Measurements from ENCODE around the gene EARS2. TPM values are rescaled to one million over a fixed set of nuclear protein-coding genes. Genes with fewer than 3 reads are reported as not detected.

The EARS2 gene
- 21.1 TPM for total RNA-seq
- long read RNA-seq, transcript EARS2-207 (10 exons, 3,840 nt), result minor isoform, 6 of 70 reads
- long read RNA-seq, transcript EARS2-201 (9 exons, 3,961 nt), result major isoform, 27 of 70 reads
- long read RNA-seq, partial matches to known transcripts, result 32 of 70 reads
- long read RNA-seq, other reads (novel, unspliced or antisense), result 2 of 70 reads

DNA sequence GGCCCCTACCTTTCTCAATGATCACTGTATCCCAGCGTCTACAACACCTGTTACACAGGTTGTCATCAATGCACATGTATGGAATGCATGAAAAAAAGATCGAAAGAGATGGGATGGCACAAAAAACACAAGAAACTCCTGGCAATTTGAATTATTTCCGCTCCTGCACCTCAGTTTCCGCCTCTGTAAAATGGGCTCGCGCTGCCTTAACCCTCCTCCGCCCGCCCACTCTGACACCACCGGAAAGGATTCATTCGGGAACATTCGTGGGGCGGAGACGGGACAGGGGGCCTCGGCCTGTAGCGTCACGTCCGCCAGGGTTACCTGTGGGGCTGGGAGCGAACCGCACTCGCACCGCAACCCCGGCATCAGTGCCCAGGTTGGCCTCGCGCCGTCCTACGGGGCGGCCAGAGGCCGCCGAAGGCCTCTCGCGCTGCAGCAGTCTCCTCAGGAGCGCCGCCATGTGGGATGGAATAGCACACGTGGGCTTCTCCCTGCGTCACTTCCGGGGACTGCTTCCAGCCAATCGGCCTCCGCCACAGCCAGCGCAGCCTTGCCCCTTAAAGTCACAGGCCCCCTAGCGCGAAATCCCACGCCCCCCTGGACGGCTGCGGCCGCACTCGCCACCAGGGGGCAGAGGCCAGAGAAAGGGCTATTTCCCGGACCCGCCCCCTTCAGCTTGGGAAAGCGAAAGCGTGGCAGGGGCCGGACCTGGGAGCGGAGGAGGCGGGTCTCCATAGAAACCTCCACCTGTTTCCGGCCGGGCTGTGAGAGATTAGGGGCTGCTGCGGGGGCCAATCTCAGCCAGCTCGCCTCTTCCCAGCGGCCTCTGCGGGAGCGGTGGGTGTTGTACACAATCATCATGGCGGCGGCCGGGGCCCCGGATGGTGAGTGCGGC lies at the start of gene EARS2, which contains the start of gene UBFD1:
Gene EARS2, minus strand, starts transcription at position 470 of the 898 bp plus-strand sequence. Its CDS starts 7 bp downstream, at position 463.
Gene UBFD1, plus strand, starts transcription at position 847 of the 898 bp plus-strand sequence. Its CDS starts 16 bp downstream, at position 863.
- Histone ChIP-seq H3K27me3 (ENCODE audit: low read depth) (no peaks in the 10 kb centered on the region), H3K27ac (replicated peaks) (peak within 1 kb of the TSS; percentile 93), H3K36me3 (peaks cover 40% of the 10 kb centered on the region), H3K4me1 (peaks cover 50% of the 10 kb centered on the region), H3K9me3 (replicated peaks) (no peaks in the 10 kb centered on the region), H3K4me3 (peak within 1 kb of the TSS; percentile 95)
- intact Hi-C loops (cut with micrococcal nuclease), result no loop called here
- TF ChIP-seq, protein P1, sequence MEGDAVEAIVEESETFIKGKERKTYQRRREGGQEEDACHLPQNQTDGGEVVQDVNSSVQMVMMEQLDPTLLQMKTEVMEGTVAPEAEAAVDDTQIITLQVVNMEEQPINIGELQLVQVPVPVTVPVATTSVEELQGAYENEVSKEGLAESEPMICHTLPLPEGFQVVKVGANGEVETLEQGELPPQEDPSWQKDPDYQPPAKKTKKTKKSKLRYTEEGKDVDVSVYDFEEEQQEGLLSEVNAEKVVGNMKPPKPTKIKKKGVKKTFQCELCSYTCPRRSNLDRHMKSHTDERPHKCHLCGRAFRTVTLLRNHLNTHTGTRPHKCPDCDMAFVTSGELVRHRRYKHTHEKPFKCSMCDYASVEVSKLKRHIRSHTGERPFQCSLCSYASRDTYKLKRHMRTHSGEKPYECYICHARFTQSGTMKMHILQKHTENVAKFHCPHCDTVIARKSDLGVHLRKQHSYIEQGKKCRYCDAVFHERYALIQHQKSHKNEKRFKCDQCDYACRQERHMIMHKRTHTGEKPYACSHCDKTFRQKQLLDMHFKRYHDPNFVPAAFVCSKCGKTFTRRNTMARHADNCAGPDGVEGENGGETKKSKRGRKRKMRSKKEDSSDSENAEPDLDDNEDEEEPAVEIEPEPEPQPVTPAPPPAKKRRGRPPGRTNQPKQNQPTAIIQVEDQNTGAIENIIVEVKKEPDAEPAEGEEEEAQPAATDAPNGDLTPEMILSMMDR (IDR thresholded peaks at IDR 0.05; ENCODE audit: borderline replicate concordance), result peak; percentile 98
- peak; percentile 98 for DNase-seq

DNA sequence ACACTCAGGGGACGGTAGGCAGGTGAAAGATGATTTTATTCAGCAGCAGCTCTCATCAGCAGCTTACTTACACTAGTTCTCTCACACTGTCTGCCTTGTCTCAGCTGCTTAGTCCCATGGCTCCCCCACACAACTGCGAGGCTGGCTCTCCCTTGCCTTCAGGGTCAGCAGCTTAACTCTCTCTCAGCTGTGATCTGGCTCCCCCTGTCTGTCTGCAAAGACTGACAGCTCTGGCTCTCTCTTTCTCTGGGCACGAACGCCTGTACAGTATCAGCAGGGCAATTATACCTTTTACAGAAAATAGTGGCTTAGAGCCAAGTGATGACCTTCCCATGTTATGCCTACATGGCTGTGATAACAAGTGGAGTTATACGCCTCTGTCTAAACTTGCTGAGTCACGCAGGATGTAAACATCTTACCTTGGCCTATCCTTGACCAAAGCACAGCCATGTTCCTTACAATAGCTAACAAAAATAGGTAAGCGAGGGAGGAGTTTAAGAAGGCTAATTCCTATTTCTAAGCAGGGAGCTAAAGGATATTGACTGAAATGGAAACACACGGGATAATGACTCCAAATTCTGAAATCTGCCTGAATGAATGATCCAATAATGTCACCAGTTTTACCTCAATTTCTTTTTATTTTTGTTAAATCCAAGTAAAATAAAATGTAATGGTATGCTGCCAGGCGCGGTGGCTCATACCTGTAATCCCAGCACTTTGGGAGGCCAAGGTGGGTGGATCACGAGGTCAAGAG lies 40.0 kb upstream of the EARS2 start:
- Histone ChIP-seq H3K4me3 (peak overlapping the region; percentile 96), H3K27me3 (ENCODE audit: low read depth) (no peaks in the 10 kb centered on the region), H3K27ac (replicated peaks) (peak overlapping the region; percentile 95), H3K9me3 (replicated peaks) (no peaks in the 10 kb centered on the region), H3K36me3 (peaks cover 35% of the 10 kb centered on the region), H3K4me1 (peaks cover 39% of the 10 kb centered on the region)
- TF ChIP-seq, protein P1 (IDR thresholded peaks at IDR 0.05; ENCODE audit: borderline replicate concordance), result peak; percentile 53
- peak; percentile 19 for DNase-seq
- intact Hi-C loops (cut with micrococcal nuclease), result no loop called here

GRCh38 chr16:23595951-23596720 lies 39.0 kb upstream of the EARS2 start, which contains the start of gene NDUFAB1:
TSS of gene NDUFAB1 (minus strand) at chr16:23596316. CDS start at chr16:23596290, 26 bp downstream.
- Histone ChIP-seq H3K27ac (replicated peaks) (peak within 1 kb of the TSS; percentile 95), H3K4me3 (peak within 1 kb of the TSS; percentile 96), H3K4me1 (peaks cover 50% of the 10 kb centered on the region), H3K9me3 (replicated peaks) (no peaks in the 10 kb centered on the region), H3K36me3 (peaks cover 37% of the 10 kb centered on the region), H3K27me3 (ENCODE audit: low read depth) (no peaks in the 10 kb centered on the region)
- peak; percentile 91 for DNase-seq
- intact Hi-C loops (cut with micrococcal nuclease), result no loop called here
- TF ChIP-seq, protein P1 (IDR thresholded peaks at IDR 0.05; ENCODE audit: borderline replicate concordance), result peak; percentile 100

- no peaks in the 10 kb centered on the region for H3K9me3 ChIP-seq (replicated peaks)
- intact Hi-C loops (cut with micrococcal nuclease), result no loop called here
- peaks cover 57% of the 10 kb centered on the region for H3K4me1 ChIP-seq
- H3K4me3 ChIP-seq, result peak overlapping the region; percentile 96
- H3K27ac ChIP-seq (replicated peaks), result peak overlapping the region; percentile 95
- H3K27me3 ChIP-seq (ENCODE audit: low read depth), result no peaks in the 10 kb centered on the region
- DNase-seq, result no peak
- H3K36me3 ChIP-seq, result peaks cover 38% of the 10 kb centered on the region
- TF ChIP-seq, protein P1 (IDR thresholded peaks at IDR 0.05; ENCODE audit: borderline replicate concordance), result no peak
Measured at GRCh38 chr16:23595246-23595950, 38.2 kb upstream of the EARS2 start.

All from left ventricle myocardium inferior (tissue), 1 donor.